ENCODE results near the gene BMPER. TPM values are rescaled to one million over a fixed set of nuclear protein-coding genes. Genes with fewer than 3 reads are reported as not detected.

BMPER gene
- total RNA-seq, 1 experiment from 2014 or later: 6.7 TPM

DNA sequence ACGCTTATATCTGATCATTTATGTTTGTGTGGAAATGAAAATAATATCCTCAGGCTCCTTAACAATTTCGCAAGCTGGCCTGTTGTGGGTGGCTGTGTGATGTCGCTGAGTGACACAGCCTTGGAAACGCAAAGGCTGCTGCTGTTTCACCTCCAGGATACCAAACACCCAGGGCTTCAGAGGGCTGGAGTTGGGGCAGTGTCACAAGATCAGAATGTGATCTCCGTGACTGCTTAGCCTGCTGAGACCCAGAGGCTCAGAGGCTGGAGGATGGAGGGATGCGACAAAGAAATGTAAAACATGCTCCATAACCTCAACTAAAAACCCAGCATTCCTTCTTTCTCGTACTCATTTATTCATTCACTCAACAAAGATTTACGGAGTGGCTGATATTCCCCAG lies 37.2 kb upstream of the BMPER start:
- BruUV-seq (replicated peaks): no TSS peak
- H3K27ac ChIP-seq (ENCODE audit: low read depth, low read length, poor library complexity, severe bottlenecking): no peak overlapping the region
- no peaks in the 10 kb centered on the region for H3K27me3 ChIP-seq (replicated peaks; ENCODE audit: insufficient read depth, low read depth, low read length, poor library complexity)
- ChIA-PET CTCF (no interaction called here), POLR2A (ENCODE audit: low non-redundant PET) (no interaction called here)
- H3K4me1 ChIP-seq (ENCODE audit: insufficient read depth, low read length, poor library complexity, severe bottlenecking): no peaks in the 10 kb centered on the region
- DNase-seq (ENCODE audit: low spot score): no peak
- H3K36me3 ChIP-seq (ENCODE audit: insufficient read depth, low read length, poor library complexity, severe bottlenecking): no peaks in the 10 kb centered on the region
- no peaks in the 10 kb centered on the region for H3K9me3 ChIP-seq (ENCODE audit: low read depth, low read length, poor library complexity, severe bottlenecking)
- intact Hi-C loops (cut with micrococcal nuclease; ENCODE audit: unreplicated experiment): no loop called here
- no peak overlapping the region for H3K4me3 ChIP-seq (ENCODE audit: low read depth, low read length, poor library complexity, severe bottlenecking)
- TF ChIP-seq EZH2 (IDR thresholded peaks at IDR 0.05; ENCODE audit: borderline replicate concordance, low read depth, low read length, poor library complexity, severe bottlenecking) (no peak), CTCF (conservative IDR thresholded peaks at IDR 0.05; ENCODE audit: low read depth, low read length) (no peak)

DNA sequence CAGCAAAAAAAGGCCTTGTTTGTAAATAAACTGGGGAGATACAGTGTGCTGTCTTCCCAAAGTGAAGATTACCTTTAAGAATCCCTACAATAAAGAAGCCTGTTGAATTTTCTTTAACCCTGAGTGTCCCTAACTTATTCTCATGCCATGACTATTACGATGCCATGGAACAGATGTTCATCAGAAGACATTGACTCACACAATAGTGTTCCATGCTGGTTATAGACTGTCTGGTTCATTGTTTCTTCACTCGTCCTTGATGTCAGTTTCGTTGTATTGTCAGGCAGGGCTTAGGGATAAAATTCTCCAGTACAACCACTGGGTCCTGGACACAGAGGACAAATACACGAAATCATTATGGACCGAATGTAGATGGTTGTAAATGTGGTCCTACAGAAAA lies 36.2 kb upstream of the BMPER start:
- DNase-seq (ENCODE audit: low spot score): no peak
- ChIA-PET CTCF (no interaction called here), POLR2A (ENCODE audit: low non-redundant PET) (no interaction called here)
- BruUV-seq (replicated peaks): no TSS peak
- H3K4me3 ChIP-seq (ENCODE audit: low read depth, low read length, poor library complexity, severe bottlenecking): no peak overlapping the region
- H3K9me3 ChIP-seq (ENCODE audit: low read depth, low read length, poor library complexity, severe bottlenecking): no peaks in the 10 kb centered on the region
- H3K27me3 ChIP-seq (replicated peaks; ENCODE audit: insufficient read depth, low read depth, low read length, poor library complexity): no peaks in the 10 kb centered on the region
- TF ChIP-seq CTCF (conservative IDR thresholded peaks at IDR 0.05; ENCODE audit: low read depth, low read length) (no peak), EZH2 (IDR thresholded peaks at IDR 0.05; ENCODE audit: borderline replicate concordance, low read depth, low read length, poor library complexity, severe bottlenecking) (no peak)
- no peak overlapping the region for H3K27ac ChIP-seq (ENCODE audit: low read depth, low read length, poor library complexity, severe bottlenecking)
- H3K36me3 ChIP-seq (ENCODE audit: insufficient read depth, low read length, poor library complexity, severe bottlenecking): no peaks in the 10 kb centered on the region
- H3K4me1 ChIP-seq (ENCODE audit: insufficient read depth, low read length, poor library complexity, severe bottlenecking): peaks cover 9% of the 10 kb centered on the region
- intact Hi-C loops (cut with micrococcal nuclease; ENCODE audit: unreplicated experiment): no loop called here

DNA sequence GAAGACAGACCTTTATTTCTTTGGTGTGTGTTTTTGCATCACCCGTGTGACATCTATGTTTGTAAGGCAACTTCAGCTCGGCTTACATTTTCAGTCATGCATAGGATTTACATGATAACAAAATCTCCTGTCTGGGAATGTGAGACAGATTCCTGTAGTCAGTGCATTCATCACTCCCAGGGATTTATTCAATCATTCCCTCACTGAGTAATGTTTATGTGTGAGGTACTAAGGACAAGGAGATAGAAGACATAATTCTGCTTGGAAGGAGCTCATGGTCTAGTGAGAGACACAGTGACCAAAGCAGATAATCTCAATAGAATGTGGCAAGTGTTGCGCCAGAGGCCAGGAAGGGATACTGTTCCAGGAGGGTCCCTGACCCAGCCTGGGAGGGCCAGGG lies 35.2 kb upstream of the BMPER start:
- ChIA-PET POLR2A (ENCODE audit: low non-redundant PET) (no interaction called here), CTCF (no interaction called here)
- no TSS peak for BruUV-seq (replicated peaks)
- Histone ChIP-seq H3K4me1 (ENCODE audit: insufficient read depth, low read length, poor library complexity, severe bottlenecking) (peaks cover 18% of the 10 kb centered on the region), H3K9me3 (ENCODE audit: low read depth, low read length, poor library complexity, severe bottlenecking) (no peaks in the 10 kb centered on the region), H3K36me3 (ENCODE audit: insufficient read depth, low read length, poor library complexity, severe bottlenecking) (no peaks in the 10 kb centered on the region), H3K27me3 (replicated peaks; ENCODE audit: insufficient read depth, low read depth, low read length, poor library complexity) (no peaks in the 10 kb centered on the region), H3K27ac (ENCODE audit: low read depth, low read length, poor library complexity, severe bottlenecking) (no peak overlapping the region), H3K4me3 (ENCODE audit: low read depth, low read length, poor library complexity, severe bottlenecking) (no peak overlapping the region)
- no peak for DNase-seq (ENCODE audit: low spot score)
- TF ChIP-seq CTCF (conservative IDR thresholded peaks at IDR 0.05; ENCODE audit: low read depth, low read length) (no peak), EZH2 (IDR thresholded peaks at IDR 0.05; ENCODE audit: borderline replicate concordance, low read depth, low read length, poor library complexity, severe bottlenecking) (no peak)
- intact Hi-C loops (cut with micrococcal nuclease; ENCODE audit: unreplicated experiment): no loop called here
